Measurements from ENCODE around the gene PRRX2.

PRRX2 gene

GRCh38 chr9:129640871-129641749, 24.3 kb upstream of the PRRX2 start:
- Histone ChIP-seq H3K27ac (no peak overlapping the region), H4K20me1 (ENCODE audit: insufficient read depth) (no peaks in the 10 kb centered on the region), H2AFZ (ENCODE audit: low read depth) (peak overlapping the region; percentile 98)

GRCh38 chr9:129641750-129642585, 23.5 kb upstream of the PRRX2 start, which contains the start of gene ASB6:
ASB6 (minus strand) TSS chr9:129642151; CDS start chr9:129641999, 152 bp downstream.
- no peak within 1 kb of the TSS for H3K4me3 ChIP-seq (IDR thresholded peaks at IDR 0.05; ENCODE audit: insufficient read depth, low read depth, low read length)
- no peak within 1 kb of the TSS for H3K27ac ChIP-seq
- H3K79me2 ChIP-seq (ENCODE audit: insufficient read depth, low read depth): peaks cover 18% of the 10 kb centered on the region; the same call in 1 of the 2 replicates
- H3K4me2 ChIP-seq: peak within 1 kb of the TSS; percentile 88
- peak within 1 kb of the TSS; percentile 98 for H2AFZ ChIP-seq (ENCODE audit: low read depth)
- no peaks in the 10 kb centered on the region for H3K36me3 ChIP-seq (ENCODE audit: insufficient read depth)
- peaks cover 16% of the 10 kb centered on the region; the same call in 1 of the 2 replicates for H3K27me3 ChIP-seq (ENCODE audit: insufficient read depth, low read depth)
- H3K4me1 ChIP-seq (ENCODE audit: low read depth, poor library complexity, severe bottlenecking): no peaks in the 10 kb centered on the region
- TF ChIP-seq, protein P1, sequence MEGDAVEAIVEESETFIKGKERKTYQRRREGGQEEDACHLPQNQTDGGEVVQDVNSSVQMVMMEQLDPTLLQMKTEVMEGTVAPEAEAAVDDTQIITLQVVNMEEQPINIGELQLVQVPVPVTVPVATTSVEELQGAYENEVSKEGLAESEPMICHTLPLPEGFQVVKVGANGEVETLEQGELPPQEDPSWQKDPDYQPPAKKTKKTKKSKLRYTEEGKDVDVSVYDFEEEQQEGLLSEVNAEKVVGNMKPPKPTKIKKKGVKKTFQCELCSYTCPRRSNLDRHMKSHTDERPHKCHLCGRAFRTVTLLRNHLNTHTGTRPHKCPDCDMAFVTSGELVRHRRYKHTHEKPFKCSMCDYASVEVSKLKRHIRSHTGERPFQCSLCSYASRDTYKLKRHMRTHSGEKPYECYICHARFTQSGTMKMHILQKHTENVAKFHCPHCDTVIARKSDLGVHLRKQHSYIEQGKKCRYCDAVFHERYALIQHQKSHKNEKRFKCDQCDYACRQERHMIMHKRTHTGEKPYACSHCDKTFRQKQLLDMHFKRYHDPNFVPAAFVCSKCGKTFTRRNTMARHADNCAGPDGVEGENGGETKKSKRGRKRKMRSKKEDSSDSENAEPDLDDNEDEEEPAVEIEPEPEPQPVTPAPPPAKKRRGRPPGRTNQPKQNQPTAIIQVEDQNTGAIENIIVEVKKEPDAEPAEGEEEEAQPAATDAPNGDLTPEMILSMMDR (conservative IDR thresholded peaks at IDR 0.05; ENCODE audit: low read depth, low read length): peak; percentile 88
- peak within 1 kb of the TSS; percentile 37; the same call in 1 of the 2 replicates for H3K9ac ChIP-seq
- no peaks in the 10 kb centered on the region for H4K20me1 ChIP-seq (ENCODE audit: insufficient read depth)

More at GRCh38 chr9:129640871-129641749, 24.3 kb upstream of the PRRX2 start:
- H3K36me3 ChIP-seq (ENCODE audit: insufficient read depth): no peaks in the 10 kb centered on the region
- H3K4me2 ChIP-seq: peak overlapping the region; percentile 58
- H3K4me1 ChIP-seq (ENCODE audit: low read depth, poor library complexity, severe bottlenecking): no peaks in the 10 kb centered on the region
- TF ChIP-seq, protein P1 (conservative IDR thresholded peaks at IDR 0.05; ENCODE audit: low read depth, low read length): no peak
- H3K79me2 ChIP-seq (ENCODE audit: insufficient read depth, low read depth): peaks cover 18% of the 10 kb centered on the region; the same call in 1 of the 2 replicates
- H3K27me3 ChIP-seq (ENCODE audit: insufficient read depth, low read depth): peaks cover 10% of the 10 kb centered on the region; the same call in 1 of the 2 replicates
- no peak overlapping the region for H3K4me3 ChIP-seq (IDR thresholded peaks at IDR 0.05; ENCODE audit: insufficient read depth, low read depth, low read length)
- H3K9ac ChIP-seq: peak overlapping the region; percentile 37; the same call in 1 of the 2 replicates

DNA sequence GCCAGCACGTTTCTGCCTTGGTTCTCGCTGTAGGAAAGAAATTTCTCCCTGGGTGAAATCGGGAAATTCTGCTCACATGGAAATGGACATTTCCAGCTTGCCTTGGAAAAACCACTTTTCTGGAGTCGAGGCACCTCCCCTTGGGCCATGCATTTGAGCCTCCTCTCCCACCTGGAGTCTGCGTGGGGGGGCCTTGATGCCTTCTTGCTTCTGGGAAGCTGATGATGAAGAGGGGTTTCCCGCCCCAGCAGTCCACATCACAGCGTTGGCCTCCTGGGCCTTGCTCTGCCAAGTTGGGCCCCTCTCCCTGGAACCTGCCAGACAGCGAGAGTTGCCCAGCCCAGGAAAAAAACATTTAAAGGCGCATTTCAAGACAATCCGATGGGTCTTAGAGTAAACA, 21.7 kb upstream of the PRRX2 start:
- Histone ChIP-seq H3K27ac (no peak overlapping the region), H2AFZ (ENCODE audit: low read depth) (no peak overlapping the region), H3K79me2 (ENCODE audit: insufficient read depth, low read depth) (peaks cover 18% of the 10 kb centered on the region; the same call in 1 of the 2 replicates), H3K4me2 (no peak overlapping the region), H3K4me1 (ENCODE audit: low read depth, poor library complexity, severe bottlenecking) (no peaks in the 10 kb centered on the region), H3K9ac (no peak overlapping the region), H3K4me3 (IDR thresholded peaks at IDR 0.05; ENCODE audit: insufficient read depth, low read depth, low read length) (no peak overlapping the region), H3K36me3 (ENCODE audit: insufficient read depth) (no peaks in the 10 kb centered on the region), H4K20me1 (ENCODE audit: insufficient read depth) (no peaks in the 10 kb centered on the region), H3K27me3 (ENCODE audit: insufficient read depth, low read depth) (peaks cover 18% of the 10 kb centered on the region; the same call in 1 of the 2 replicates)
- TF ChIP-seq, protein P1 (conservative IDR thresholded peaks at IDR 0.05; ENCODE audit: low read depth, low read length): no peak

DNA sequence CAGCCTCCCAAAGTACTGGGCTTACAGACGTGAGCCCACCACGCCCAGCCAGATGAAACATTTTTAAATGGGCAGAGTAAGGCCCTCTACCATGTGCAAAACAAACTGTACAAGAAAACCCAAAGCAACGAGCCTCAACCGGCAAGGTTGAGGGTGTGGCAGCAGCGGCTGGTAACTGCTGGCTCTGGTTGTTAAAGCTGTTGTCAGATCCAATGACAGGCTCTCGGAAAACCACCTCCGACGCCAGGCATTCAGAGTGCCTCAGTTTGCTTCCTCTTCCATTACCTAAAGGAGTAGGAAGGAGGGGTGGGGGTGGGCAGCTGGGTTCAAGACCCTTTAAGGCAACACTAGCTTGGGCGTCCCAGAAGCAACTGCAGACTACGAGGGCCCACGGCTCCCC, 21.1 kb upstream of the PRRX2 start:
- Histone ChIP-seq H3K4me3 (IDR thresholded peaks at IDR 0.05; ENCODE audit: insufficient read depth, low read depth, low read length) (no peak overlapping the region), H3K27me3 (ENCODE audit: insufficient read depth, low read depth) (peaks cover 21% of the 10 kb centered on the region; the same call in 1 of the 2 replicates), H4K20me1 (ENCODE audit: insufficient read depth) (no peaks in the 10 kb centered on the region), H3K79me2 (ENCODE audit: insufficient read depth, low read depth) (peaks cover 16% of the 10 kb centered on the region; the same call in 1 of the 2 replicates), H3K9ac (no peak overlapping the region), H2AFZ (ENCODE audit: low read depth) (no peak overlapping the region), H3K4me1 (ENCODE audit: low read depth, poor library complexity, severe bottlenecking) (no peaks in the 10 kb centered on the region), H3K27ac (no peak overlapping the region), H3K4me2 (no peak overlapping the region), H3K36me3 (ENCODE audit: insufficient read depth) (no peaks in the 10 kb centered on the region)
- TF ChIP-seq, protein P1 (conservative IDR thresholded peaks at IDR 0.05; ENCODE audit: low read depth, low read length): no peak

All from KMS-11 (cell line).